ENCODE measurements around the gene ELMO3.

The ELMO3 gene, protein sequence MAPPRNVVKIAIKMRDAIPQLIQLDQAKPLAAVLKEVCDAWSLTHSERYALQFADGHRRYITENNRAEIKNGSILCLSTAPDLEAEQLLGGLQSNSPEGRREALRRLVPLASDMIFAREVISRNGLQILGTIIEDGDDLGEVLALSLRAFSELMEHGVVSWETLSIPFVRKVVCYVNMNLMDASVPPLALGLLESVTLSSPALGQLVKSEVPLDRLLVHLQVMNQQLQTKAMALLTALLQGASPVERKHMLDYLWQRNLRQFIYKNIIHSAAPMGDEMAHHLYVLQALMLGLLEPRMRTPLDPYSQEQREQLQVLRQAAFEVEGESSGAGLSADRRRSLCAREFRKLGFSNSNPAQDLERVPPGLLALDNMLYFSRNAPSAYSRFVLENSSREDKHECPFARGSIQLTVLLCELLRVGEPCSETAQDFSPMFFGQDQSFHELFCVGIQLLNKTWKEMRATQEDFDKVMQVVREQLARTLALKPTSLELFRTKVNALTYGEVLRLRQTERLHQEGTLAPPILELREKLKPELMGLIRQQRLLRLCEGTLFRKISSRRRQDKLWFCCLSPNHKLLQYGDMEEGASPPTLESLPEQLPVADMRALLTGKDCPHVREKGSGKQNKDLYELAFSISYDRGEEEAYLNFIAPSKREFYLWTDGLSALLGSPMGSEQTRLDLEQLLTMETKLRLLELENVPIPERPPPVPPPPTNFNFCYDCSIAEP

DNA sequence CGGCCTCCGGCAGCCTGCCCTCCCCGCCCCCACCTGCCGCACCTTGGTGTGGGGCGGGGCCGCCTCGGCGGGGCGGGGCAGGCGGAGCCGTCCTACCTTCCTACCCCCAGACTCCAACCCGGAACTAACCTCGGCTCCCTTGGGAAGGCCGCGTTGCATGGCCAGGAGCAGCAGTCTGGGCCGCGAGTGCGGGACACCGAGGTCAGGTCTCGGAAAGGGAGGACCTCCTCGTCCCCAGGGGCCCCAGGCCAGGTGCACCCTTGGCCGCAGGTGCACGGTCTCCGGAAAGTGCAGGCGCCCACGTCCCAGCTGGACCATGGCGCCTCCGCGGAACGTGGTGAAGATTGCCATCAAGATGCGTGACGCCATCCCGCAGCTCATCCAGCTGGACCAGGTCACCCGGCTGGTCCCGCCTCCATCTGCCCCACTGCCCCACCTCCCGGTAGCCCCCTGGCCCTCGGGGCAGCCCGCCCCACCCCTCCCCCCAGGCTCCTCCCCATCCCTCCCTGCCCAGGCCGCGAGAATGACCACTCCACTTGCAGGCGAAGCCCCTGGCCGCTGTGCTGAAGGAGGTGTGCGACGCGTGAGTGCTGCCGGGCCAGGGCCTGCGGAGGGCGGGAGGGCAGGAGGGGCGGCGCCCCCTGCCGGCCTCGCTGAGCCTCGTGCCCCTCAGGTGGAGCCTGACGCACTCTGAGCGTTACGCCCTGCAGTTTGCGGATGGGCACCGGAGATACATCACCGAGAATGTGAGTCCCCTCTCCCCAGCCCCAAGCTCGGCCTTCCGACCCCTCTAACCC is at the start of gene ELMO3:
ELMO3 (plus strand) TSS at position 121 of the 797 bp plus-strand sequence; CDS start at position 317, 196 bp downstream.
- no peak for DNase-seq (ENCODE audit: low read depth in 2 of 2)

- no peak for DNase-seq (ENCODE audit: low read depth in 2 of 2)
These were observed 49.5 kb upstream of the ELMO3 start for GRCh38 chr16:67149276-67150046.

DNA sequence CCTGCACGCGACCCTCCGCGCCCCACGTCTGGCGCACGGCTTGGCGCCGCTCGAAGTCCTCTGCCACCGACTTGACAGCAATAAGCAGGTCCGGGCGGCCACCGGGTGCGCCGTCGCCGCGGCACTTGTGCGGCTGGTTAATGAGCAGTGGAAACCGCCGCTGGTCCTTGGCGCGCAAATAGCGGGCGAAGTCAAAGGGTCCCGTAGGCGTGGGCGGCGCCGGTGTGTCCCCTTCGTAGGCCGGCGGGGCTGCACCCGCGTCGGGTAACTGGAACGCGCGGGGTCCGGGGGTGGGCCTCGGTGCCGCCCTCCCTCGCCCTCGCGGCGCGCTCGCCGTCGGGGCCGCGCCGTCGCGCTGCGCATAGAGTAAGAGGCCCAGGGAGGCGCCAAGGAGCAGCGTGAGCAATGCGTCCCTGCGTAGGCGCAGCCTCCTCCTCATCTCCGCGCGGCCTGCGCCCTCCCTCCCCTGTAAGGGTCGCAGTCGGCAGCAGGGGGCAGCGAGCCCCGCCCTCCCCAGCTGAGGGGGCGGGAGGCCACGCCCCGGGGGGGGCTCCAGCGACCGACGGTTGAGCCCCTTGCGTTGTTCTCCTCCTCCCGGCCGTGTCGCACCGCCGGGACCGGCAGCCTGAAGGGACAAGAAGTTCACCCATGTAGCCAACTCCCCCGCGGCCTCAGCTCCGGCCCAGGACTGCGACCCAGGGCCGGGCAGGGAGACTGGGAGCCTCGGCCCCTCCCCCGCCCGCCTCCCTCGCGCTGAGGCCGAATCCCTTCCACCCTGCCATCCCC is 48.7 kb upstream of the ELMO3 start:
- DNase-seq (ENCODE audit: low read depth in 2 of 2): peak in 1 of 2 experiments; percentile 39

DNA sequence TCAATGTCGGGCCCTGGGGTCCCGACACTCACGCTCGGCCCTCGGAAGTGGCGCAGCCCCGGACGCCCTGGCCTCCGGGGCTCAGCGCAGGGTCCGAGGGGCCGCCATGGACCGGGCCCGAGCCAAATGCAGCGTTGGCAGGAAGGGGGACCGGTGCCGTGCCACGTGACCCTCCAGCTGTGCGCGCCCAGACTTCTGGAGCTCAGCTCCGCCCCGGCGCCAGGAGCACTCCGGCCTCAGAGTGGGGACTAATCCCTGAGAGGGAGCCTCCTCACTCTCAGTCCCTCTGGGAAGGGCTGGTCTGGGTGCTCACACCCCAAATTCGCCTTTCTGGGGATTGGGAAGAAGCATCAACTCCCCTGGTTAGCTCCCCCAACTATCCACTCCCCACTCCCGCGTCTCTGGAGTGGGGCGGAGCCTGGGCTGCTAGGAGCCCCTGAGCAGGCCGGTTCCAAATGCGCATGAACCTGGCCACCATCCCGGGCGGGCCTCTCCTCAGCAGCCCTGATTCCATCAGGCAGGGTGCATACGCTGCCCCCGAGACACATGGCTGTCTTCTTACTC is 48.0 kb upstream of the ELMO3 start, which contains the start of gene B3GNT9:
B3GNT9 (minus strand) TSS at position 166 of the 564 bp plus-strand sequence. CDS start 513 bp downstream, outside the sequence.
- DNase-seq (ENCODE audit: low read depth in 2 of 2): peak in 1 of 2 experiments; percentile 38

DNA sequence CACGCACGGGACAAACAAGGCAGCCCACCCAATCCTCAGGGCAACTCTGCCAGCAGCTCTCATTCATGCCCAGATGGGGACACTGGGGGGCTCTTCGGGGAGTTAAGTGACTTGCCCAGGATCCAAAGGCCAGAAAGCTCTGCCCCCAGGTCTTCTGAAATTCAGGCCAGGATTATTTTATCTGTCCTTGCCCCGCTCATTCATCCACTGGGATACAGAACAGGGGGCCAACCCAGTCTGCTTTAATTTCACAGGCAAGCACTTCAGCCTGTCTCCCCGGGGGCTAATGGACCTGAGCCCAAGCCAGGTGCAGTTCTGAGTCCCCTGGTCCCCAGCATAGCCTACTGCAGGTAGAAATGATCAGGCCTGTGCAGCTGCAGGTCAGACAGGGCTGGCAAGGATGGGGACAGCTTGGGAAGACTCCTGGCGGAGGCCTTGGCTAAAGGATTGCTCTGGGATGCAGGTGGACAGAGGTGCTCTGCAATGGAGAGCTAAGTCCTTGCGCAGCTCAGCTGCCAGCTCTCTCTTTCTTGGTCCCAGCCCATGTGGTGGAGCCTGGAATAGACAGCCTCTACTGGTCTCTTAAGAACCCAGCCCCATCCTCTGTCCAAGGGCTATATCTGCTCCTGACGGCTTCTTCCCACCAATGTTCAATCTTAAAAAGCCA is 47.4 kb upstream of the ELMO3 start:
- no peak for DNase-seq (ENCODE audit: low read depth in 2 of 2)

DNA sequence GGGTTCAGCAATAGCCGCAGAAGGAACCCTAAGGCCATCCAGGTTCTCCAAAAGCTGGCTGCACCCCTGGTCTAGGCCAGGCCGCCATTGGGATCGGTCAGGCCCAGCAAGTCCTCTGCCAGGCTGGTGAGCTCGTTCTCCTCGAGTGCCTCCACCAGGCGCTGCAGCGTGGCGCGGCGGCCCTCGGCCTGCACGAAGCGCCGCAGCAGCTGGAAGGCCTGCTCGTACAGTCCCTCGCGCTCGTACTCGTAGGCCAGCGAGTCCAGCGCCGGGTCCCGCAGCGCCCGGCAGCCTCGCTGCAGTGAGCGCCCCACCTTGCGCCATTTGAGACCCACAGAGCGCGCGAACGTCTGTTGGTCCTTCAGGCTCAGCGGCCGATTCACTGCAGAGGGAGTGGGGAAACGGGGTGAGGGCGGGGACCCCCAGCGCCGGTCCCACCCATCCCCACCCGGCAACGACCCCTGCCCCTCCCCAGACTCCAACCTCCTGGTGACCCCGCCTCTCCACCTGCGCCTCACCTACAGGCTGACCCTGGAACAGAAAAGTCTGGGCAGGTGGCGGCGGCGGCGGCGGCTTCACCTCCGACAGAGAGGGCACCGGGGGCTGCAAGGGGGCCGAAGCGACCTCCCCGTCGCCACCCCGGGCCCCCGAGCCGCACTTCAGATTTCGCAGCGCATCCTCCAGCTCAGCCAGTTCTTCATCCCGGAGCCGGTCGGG is 44.2 kb upstream of the ELMO3 start:
- DNase-seq (ENCODE audit: low read depth in 2 of 2): no peak

DNA sequence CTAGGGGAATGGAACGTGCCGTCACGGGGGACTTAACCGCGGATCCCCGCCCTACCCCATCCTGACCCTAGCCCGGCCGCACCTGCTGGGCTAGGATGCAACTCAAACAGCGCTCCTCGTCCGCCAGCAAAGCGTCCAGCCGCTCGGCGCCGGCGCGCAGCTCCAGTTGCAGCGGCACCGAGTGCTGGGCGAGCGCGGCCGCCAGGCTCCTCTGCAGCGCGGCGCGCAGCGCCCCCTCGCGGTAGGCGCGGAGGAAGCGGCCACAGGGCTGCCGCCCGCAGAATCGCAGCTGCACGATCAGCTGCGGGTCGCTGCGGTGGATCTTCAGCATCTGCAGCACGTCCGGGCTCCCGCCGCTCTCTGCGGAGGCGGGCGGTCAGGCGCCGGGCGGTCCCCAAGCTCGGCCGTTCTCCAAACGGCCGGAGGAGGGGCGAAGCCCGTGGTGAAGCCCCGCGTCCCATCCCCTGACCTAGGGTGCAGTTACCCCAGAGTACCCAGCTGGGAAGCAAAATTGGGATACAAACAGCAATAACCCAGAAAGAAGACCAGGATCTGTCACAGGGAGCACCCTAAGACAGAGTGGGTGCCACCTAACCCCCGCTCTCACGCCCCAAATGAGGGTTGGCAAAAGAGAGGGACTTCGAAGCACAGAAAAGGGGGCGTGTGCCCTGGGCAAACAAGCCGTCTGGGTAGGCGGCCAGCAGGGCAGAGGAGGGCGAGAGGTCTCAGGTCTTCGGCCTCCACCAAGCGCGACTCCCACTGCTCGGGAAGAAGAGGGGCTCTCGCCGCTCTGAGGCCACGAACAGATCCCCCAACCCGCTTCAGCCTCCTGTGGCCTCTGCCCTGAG is 43.4 kb upstream of the ELMO3 start:
- no peak for DNase-seq (ENCODE audit: low read depth in 2 of 2)

DNA sequence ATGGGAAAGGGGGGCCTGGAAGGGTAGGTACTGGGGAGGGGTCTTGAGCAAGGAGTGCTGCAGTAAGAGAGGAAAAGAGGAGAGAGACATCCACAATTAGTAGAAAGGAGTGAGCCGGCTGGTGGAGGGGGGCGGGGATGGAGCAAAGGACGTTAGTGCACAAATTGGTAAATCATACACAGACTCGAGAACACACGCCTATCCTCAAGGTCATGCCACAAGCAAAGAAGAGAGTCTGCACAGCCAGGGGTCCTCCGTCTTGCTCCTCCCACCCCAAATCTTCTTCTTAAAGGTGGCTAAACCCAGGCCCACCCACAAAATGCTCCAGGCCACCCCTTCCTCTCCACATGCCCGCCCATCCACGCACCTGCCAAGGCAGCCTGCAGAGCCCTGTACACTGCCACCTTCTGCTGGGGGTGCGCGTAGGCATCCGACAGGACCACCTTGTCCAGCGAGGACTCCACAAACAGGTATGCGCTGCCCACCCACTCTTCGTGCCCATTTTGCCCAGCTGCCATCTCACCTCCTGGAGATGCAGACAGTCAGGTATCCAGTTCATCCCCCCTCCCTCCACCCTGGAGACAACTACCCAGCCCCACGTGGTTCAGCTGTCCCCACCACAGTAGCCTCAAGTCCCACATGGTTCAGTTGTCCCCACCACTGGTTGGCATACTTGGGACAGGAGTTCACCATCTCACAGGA is 42.6 kb upstream of the ELMO3 start:
- DNase-seq (ENCODE audit: low read depth in 2 of 2): no peak

DNA sequence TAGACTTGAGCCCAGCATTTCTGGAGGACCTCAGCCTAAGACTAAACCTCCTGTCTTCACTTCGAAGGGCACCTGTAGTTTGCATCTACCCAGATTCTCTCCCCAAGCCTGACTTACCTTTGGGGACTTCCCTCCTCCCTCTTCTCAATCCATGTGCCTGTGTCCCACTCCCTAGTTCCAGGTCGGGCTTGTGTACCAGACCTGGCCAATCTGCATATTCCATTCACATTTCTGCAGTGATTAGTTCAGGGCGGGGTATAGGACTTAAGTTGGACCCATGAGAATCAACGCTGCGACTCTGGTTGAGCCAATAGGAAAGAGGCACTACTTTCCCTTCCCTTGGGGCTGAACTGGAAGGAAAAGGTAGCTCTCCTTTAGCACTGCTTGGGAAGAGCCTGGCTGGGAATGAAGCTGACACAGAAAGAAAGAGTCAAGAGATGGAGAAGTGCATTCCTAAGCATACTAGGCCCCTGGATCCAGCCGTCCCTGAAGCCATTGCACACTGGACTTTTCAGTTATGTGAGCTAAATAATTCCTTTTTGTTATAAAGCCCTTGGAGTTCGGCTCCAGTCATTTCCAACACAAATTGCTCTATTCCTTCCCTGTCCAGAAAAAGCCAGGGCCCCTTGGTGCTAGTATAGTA is 41.7 kb upstream of the ELMO3 start:
- DNase-seq (ENCODE audit: low read depth in 2 of 2): no peak

DNA sequence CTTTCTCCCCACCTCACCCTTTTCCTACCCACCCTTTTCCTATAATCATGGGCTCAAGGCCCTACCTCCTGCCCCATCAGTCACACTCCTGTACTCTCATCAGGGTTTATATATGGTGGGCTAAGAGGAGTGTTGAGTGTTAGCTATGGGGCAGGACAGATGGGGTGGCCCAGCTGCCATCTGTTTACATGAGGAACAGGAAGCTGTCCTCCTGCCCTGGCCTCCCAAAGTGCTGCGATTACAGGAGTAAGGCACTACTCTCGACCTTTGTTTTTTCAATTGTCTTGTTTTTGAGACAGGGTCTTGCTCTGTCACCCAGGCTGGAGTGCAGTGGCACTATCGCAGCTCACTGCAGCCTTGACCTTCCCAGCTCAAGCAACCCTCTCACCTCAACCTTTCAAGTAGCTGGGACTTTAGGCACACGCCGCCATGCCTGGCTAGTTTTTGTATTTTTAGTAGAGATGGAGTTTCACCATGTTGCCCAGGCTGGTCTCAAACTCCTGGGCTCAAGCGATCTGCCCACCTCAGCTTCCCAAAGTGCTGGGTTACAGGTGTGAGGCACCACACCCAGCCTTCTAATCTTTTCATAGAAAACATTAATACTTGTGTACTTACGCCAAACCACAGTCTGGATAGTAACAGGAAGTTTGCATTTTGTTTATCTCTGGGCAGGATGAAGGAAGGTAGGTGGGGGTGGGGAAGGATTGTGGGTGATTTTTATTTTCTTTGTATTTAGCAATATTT is 40.9 kb upstream of the ELMO3 start:
- DNase-seq (ENCODE audit: low read depth in 2 of 2): no peak

GRCh38 chr16:67158637-67159600 is 40.0 kb upstream of the ELMO3 start:
- no peak for DNase-seq (ENCODE audit: low read depth in 2 of 2)

- no peak for DNase-seq (ENCODE audit: low read depth in 2 of 2)
These were observed 37.3 kb upstream of the ELMO3 start for GRCh38 chr16:67161595-67162058.

DNA sequence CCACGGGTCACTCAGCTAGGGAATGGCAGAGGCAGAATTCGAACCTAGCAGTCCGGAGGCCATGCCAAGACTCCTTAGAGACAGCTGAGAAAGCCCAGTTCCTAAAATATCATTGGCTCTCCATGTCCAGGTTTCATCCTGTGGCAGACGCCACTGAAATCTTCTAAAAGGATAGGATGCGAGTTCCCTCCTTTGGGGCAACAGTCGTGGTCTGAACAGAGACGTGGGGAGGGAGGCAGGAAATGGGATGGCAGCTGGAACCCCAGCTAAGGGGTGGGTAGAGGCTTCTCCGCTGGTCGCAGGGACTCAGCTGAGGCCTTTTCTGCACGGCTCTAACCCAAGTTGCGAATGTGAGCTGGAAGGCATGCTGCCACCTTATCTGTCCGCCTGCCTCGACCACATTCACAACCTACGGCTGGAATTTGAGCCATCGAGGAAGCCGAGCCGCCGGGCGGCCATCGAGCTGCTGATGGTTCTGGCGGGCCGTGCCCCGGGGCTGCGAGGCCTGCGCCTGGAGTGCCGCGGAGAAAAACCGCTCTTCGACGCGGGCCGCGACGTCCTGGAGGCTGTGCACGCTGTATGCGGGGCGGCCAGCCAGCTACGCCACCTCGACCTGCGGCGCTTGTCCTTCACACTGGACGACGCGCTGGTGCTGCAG is 36.3 kb upstream of the ELMO3 start:
- DNase-seq (ENCODE audit: low read depth in 2 of 2): no peak

Data from fibroblast of skin of left biceps (primary cell).